GM12873 (cell line): ENCODE data around the gene OR52N1.

ENCODE experiments used
- CTCF ChIP-seq: IDR thresholded peaks from 2 replicates; pipeline ENCODE4 v1.5.1; 2012; ENCODE audit warnings: low read depth, mild to moderate bottlenecking, moderate library complexity, low read length, control low read depth; ENCODE audit not compliant: insufficient read depth; ENCODE audit errors: missing control alignments

Gene OR52N1

GRCh38 chr11:5809122-5809519 is 18.1 kb upstream of the OR52N1 start:
- TF ChIP-seq CTCF = no peak

- peak; percentile 84 for TF ChIP-seq CTCF
These were observed 17.5 kb upstream of the OR52N1 start, which contains the start of gene OR52N2 for GRCh38 chr11:5808500-5809121. TSS of gene OR52N2 (plus strand) at chr11:5808924. CDS start at chr11:5820336, 11,412 bp downstream.

- TF ChIP-seq CTCF = no peak
These were observed 16.5 kb upstream of the OR52N1 start for GRCh38 chr11:5807580-5807979.

- TF ChIP-seq CTCF = no peak
These were observed 12.9 kb upstream of the OR52N1 start for GRCh38 chr11:5803982-5804381.

GRCh38 chr11:5796541-5796940 is 5.5 kb upstream of the OR52N1 start:
- no peak for TF ChIP-seq CTCF

- no peak for TF ChIP-seq CTCF
These were observed 7.8 kb downstream of the OR52N1 start, which contains the start of gene OR52N5 for GRCh38 chr11:5783255-5783654. TSS of gene OR52N5 (minus strand) at chr11:5783355. CDS start at chr11:5778634, 4,721 bp downstream.

- TF ChIP-seq CTCF = no peak
These were observed 24.0 kb downstream of the OR52N1 start for GRCh38 chr11:5767056-5767455.
